GM21526 (cell line): ENCODE results near the gene ADAM15.

ENCODE experiments used
- ATAC-seq: cut with Tn5 transposase; IDR thresholded peaks from one replicate; pipeline ENCODE4 v1.9.1; 2021; ENCODE audit warnings: moderate library complexity; ENCODE audit not compliant: unreplicated experiment, low FRiP score

Gene ADAM15

GRCh38 chr1:155049651-155050559 lies 1.2 kb upstream of the ADAM15 start:
- no peak for ATAC-seq

- peak; percentile 6 for ATAC-seq
Observed at GRCh38 chr1:155051342-155051776, 243 bp downstream of the ADAM15 start.

DNA sequence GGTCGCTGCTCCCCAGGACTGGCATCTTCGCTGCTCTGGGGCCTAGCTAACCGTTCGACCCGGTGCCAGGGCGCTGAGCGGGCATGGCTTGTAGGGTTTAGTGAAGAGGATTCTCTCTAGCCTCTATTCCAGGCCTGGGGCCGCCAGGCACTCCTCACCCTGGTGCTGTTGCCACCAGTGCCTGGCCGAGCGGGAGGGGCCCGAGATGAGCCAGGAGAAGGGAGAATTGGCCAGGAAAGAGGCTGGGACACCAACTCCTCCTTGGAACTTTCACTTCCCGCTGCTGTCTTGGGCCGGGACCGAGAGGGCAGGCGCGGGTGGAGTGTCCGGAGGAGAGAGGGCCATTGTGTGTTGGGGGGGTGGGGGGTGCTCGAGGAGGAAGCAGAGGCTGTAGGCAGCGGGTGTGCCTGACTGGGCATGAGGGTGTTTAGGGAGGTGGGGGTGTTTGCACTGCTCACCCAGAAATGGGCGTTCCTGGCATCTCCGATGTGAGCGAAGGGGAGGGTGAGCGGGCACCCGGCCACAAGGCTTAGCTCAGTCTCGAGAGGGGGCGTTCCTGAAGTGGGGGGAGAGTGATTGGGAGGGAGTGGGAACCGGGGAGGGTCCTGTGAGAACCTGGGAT lies 772 bp downstream of the ADAM15 start:
- ATAC-seq = no peak

- no peak for ATAC-seq
Observed at GRCh38 chr1:155052439-155053395, 1.6 kb downstream of the ADAM15 start.

DNA sequence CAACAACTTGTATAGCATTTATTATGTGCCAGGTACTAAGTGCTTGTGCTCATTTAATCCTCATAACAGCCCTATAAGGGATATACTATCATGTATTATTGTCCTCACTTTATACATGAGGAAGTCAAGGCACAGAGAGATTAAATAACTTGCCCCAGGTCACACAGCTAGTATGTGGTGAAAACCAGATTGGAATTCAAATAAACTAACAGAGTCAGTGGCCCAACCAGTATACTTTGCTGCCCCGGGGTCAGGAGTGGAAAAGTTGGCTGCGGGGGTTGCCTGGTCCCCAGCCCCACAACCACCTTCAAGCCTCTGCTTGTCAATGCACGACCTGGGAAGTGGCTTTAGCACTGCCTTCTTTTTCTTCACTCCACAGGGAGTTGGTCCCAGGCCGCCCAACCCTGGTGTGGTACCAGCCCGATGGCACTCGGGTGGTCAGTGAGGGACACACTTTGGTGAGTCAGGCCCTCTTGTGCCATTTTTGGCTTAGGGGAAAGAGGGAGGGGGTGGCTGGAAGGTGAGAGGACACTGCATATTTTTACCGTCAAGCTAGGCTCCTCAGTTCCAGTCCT lies 2.5 kb downstream of the ADAM15 start:
- no peak for ATAC-seq

DNA sequence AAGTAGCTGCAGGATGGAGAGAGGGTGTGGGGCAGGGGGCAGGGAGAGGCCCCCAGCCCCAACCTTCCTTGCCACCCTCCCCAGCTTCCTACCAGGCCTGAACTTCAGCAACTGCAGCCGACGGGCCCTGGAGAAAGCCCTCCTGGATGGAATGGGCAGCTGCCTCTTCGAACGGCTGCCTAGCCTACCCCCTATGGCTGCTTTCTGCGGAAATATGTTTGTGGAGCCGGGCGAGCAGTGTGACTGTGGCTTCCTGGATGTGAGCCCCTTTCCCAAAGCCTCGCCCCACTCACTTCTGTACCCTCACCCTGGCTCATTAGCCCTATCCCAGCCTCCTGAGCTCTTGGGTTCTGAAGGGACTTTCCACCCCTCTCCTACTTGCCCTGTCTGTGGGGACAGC lies 6.0 kb downstream of the ADAM15 start:
- no peak for ATAC-seq

GRCh38 chr1:155057788-155058211 lies 6.7 kb downstream of the ADAM15 start:
- no peak for ATAC-seq

- ATAC-seq = no peak
Observed at GRCh38 chr1:155060736-155061135, 9.6 kb downstream of the ADAM15 start.

GRCh38 chr1:155061381-155062150 lies 10.4 kb downstream of the ADAM15 start:
- no peak for ATAC-seq

DNA sequence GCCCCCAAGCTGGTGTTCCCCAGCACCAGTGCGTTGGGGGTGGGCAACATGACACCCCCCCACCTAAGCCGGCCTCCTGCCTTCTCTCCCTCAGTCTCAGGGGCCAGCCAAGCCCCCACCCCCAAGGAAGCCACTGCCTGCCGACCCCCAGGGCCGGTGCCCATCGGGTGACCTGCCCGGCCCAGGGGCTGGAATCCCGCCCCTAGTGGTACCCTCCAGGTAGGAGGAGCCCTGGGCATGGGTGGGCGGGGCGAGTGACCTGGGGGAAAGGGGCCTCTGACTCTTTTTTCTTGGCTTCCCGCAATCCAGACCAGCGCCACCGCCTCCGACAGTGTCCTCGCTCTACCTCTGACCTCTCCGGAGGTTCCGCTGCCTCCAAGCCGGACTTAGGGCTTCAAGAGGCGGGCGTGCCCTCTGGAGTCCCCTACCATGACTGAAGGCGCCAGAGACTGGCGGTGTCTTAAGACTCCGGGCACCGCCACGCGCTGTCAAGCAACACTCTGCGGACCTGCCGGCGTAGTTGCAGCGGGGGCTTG lies 11.1 kb downstream of the ADAM15 start:
- no peak for ATAC-seq

DNA sequence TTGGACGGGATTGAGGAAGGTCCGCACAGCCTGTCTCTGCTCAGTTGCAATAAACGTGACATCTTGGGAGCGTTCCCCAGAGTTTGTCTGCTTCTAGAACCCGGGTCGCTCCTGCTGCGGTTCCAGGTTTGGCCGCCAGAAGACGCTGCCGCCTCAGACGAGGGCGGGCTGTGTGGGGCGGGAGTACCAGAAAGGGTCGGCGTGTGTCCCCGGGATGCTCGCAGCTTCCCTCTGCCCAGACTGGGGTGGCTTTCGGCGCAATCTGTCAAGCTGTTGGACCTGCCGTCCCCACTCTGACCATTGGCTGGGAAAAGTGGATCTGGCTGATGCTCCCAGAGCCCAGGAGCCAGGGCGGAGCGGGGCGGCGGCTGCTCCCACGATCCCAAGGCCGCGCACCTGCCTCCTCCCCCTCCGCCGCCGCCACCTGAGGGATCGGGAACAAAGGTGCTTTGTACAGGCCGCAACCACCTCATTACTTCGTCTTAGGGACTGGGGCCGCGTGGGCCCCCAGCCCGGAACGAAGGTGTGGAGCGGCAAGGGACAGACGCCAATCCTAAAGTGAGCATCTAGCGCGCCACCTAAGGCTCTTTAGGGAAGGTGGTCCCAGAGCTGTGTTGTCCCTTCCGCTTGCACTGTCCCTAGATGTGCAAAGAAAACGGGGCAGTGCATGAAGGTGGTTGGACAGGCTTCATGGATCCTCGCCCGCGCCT lies 11.7 kb downstream of the ADAM15 start:
- ATAC-seq = no peak

GRCh38 chr1:155063550-155064110 lies 12.5 kb downstream of the ADAM15 start, which contains the start of gene EFNA4:
TSS of gene EFNA4 (plus strand) at chr1:155063740. CDS start at chr1:155063824, 84 bp downstream.
- peak; percentile 57 for ATAC-seq

DNA sequence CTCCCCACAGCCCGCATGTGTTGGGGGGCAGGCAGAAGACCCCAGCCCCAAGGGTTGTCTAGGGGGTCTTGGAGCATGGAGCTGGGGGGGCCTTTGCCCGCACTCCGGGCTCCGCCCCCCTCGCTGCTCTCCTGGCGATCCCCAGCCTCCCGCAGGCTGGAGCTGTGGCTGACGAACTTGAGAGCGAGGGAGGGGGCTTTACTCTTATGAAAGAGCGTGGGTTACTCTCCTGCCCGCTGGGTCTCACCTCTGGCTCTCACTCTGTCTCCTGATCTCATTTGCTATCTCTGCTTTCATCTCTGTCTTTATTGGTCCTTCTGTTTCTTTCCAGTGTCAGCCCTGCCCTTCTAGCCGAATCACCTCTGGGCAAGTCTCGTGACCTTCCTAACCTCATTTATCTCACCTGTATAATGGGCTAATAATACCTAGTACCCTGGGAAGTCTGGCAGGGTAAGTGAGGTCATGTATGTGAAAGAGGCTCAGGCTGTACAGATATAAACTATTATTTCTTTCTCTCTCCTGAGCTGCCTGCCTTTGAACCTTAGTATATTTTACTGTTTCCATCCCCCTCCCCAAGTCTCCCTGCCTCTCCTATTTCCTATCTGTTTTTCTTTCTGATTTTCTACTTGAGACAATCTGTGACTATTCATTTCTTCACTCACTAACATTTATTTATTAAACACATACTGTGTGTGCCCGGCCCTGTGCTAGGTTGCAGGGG lies 13.2 kb downstream of the ADAM15 start:
- no peak for ATAC-seq

DNA sequence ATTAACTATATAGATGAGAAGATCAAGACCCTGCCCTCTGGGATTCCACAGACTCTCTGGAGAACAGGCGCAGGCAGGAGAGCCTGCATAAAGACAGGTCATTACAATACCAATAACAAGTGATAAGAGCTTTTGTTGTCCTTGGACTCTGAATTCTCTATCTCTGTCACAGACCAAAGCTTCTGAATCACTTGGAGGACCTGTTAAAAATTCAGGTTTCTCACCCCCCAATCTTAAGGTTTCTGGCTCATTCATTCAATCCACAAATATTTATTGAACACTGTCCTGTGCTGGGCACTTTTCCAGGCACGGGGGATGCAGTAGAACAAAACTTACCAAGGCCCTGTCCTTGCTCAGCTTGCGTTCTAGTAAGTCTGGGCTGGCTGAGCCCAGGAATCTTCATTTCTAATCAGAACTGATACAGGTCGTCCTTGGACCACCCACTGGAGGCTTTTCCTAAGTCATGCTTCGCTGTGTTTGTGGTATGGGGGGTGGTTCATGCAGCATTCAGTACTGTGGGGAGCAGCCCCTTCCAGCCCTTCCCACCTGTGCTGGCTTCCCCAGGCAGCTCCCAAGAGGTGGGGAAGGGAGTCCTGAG lies 13.8 kb downstream of the ADAM15 start:
- ATAC-seq = no peak

- no peak for ATAC-seq
Observed at GRCh38 chr1:155066777-155067176, 15.7 kb downstream of the ADAM15 start.

GRCh38 chr1:155068599-155068998 lies 17.5 kb downstream of the ADAM15 start:
- no peak for ATAC-seq

- ATAC-seq = no peak
Observed at GRCh38 chr1:155069551-155070157, 18.5 kb downstream of the ADAM15 start.
